GM21723 (cell line): Measurements from ENCODE around the gene CFAP68.
"Not testable (repeated sequence)": the region's sequence is repeated elsewhere in the genome, so short reads cannot be mapped to it uniquely, and the experiment has no call there.

Source experiments
- ATAC-seq: cut with Tn5 transposase; IDR thresholded peaks from one replicate; pipeline ENCODE4 v1.9.1; 2021; ENCODE audit warnings: mild to moderate bottlenecking, moderate library complexity; ENCODE audit not compliant: unreplicated experiment

The CFAP68 gene

DNA sequence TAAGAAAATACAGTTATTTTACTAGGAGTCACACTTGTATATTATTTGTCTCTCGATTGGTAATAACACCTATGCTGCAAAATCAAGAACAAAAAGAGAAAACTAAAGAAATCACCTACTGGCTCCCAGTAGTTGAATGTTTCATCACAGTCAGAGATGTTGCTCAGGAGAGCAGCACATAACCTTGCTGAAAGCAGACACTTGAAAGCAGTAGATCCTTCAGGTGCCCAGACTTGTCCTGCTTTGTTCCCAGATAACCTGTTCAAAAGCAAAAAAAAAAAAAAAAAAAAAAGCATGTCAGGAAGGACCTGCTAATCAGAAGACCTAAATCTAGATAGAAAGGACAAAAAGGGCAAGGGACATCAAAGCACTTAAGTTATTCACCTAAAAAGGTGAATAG, 9.2 kb upstream of the CFAP68 start:
- ATAC-seq: no peak

DNA sequence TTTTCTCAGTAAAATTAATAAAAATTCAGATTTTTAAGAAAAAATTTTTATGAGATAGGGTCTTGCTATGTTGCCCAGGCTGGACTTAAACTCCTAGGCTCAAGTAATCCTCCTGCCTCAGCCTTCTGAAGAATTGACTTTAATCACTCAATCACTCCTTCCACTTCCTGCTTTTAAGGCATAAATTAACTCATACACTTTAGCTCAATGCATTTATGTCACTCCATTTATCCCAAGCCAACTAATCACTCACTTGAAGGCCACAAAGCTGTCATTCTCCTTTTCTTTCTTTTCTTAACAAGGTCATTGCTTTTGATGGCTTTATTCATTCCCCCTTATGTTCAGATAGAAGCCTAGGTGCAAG, 8.8 kb upstream of the CFAP68 start:
- peak; percentile 24 for ATAC-seq

GRCh38 chr11:111870886-111871692, 8.3 kb upstream of the CFAP68 start, which contains the start of gene ALG9:
ALG9 (minus strand) TSS chr11:111871581; CDS start chr11:111871482, 99 bp downstream.
- peak; percentile 88 for ATAC-seq

GRCh38 chr11:111871693-111872161, 7.6 kb upstream of the CFAP68 start:
- ATAC-seq: no peak

DNA sequence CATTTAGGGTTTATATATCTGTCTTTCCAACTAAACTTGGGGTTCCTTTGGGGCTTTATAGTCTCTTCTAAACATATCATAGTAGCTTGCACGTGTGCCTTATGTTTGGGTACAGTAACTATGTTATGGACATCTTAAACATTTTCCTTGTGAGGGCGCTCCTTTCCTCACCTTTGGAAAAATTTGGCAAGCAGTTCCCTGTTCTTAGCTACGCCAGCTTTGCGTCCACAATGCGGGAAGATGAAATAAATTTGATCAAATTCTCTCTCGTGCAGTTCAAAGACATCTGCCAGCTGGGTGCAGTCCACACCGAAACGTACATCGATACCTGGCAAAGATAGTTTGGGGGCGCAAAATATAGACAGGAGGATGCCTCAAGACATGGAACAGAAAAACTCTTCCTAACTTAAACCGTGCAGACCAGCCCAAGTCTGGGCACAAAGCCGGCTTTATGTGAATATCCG, 924 bp upstream of the CFAP68 start:
- ATAC-seq: peak; percentile 21

GRCh38 chr11:111879637-111879960, 258 bp downstream of the CFAP68 start:
- ATAC-seq: peak; percentile 2

GRCh38 chr11:111882202-111882601, 2.9 kb downstream of the CFAP68 start:
- ATAC-seq: no peak

- ATAC-seq: not testable (repeated sequence)
Observed at GRCh38 chr11:111885053-111885452, 5.7 kb downstream of the CFAP68 start.

- ATAC-seq: no peak
Observed at GRCh38 chr11:111886032-111886431, 6.7 kb downstream of the CFAP68 start.

- no peak for ATAC-seq
Observed at GRCh38 chr11:111886844-111887243, 7.5 kb downstream of the CFAP68 start.

DNA sequence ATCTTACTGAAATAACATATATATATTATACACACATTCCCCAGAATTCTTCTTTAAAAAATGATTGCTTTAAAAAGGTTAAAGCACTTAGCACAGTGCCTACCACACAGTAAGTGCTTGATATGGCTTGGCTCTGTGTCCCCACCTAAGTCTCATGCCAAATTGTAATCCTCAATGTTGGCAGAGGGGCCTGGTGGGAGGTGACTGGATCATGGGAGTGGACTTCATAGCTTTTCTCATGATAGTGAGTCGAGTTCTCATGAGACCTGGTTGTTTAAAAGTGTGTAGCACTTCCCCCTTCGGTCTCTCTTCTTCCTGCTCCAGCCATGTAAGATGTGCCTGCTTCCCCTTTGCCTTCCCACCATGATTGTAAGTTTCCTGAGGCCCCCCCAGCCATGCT, 26.1 kb downstream of the CFAP68 start:
- ATAC-seq: no peak

- no peak for ATAC-seq
Observed at GRCh38 chr11:111906680-111907079, 27.3 kb downstream of the CFAP68 start.

DNA sequence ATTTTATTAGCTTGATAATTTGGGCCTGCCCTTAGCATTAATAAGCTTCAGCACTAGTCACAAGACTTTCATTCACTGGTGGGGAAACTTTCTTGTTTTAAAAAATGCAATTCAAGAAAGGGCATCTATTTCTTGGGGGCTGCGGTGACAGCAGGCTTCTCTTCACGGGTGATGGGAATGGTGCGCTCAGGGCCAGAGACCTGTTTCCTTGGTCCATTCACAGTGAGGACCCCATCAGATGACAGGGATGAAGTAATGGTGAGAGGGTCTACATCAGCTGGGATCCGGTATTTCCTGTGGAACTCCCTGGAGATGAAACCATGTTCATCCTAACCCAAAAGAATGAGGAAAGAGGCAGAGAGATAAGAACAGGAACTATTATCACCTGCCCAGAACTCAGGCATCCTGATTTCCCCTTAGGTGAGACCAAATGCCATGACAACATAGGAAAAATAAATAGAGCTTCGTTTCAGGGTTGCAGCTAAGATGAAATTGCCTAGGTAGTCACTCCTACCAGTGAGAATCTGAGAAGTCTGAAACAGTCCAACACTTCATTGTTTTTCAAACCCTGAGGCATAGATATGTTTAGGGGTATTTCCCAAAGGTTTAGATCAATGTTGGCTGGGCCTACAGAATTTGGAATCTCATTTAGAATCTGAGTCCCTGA, 29.4 kb downstream of the CFAP68 start:
- no peak for ATAC-seq

DNA sequence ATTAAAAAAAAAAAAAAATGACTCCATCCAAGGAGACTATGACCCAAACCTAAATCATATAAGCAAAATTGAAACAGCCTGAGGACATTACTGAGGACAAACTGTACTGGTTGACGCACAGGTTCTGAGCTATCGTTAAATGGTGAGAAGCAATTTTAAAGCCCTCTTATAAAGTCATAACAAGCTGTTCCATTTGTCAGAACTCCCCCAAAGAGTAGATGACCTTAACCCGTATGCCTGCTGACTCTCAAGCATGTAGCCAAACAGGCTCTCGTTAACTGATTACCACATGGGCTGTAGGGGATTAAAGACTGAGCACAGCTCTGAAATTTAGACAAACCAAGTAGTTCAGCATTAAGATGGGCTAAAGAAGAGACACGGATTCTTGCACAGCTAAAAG, 30.0 kb downstream of the CFAP68 start:
- ATAC-seq: no peak

GRCh38 chr11:111910676-111911562, 31.6 kb downstream of the CFAP68 start:
- ATAC-seq: no peak

DNA sequence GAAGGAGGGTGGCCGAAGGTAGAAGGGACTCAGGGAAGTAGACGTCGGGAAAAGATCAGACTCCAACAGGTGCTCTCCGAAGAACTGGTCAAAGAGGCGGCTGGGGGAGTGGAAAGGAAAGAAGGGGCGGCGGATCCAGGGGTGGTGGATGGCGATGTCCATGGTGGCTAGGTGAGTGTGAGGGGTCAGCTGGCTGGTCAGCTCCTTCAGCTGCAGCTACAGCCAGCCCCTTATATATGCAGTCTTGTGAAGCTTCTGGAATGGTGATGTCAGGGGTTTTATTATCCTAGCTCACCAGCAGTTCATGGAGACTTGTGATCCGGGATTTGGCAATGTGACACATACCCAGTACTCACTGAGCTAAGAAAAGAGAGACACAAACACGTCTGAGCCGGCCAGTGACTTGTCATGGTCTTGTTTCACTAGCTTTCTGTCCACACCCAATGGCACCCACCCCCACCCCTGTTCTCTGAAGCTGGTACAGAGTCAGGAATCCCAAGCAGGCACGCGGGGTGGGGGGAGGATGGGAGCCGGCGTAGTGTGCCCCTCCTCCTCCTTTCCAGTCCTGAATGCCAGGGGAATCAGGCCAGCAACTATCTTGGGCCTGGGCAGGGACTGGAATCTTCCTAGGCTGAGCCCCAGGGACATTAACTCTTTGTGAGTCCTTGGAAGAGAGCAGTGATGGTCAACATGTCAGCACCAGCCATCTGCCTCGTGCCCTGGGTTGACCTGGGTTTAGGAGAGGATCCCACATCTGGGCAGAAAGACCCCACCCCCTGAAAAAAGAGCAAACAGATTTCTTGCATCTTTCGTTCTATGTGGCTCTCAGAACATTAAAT, 32.4 kb downstream of the CFAP68 start, which contains the start of gene CRYAB:
Gene CRYAB, minus strand, starts transcription at position 208 of the 839 bp plus-strand sequence. Its CDS starts 46 bp downstream, at position 162.
- ATAC-seq: no peak

GRCh38 chr11:111912535-111912934, 33.2 kb downstream of the CFAP68 start, which contains the start of gene HSPB2:
HSPB2 (plus strand) TSS chr11:111912734; CDS start chr11:111912830, 96 bp downstream.
- no peak for ATAC-seq

DNA sequence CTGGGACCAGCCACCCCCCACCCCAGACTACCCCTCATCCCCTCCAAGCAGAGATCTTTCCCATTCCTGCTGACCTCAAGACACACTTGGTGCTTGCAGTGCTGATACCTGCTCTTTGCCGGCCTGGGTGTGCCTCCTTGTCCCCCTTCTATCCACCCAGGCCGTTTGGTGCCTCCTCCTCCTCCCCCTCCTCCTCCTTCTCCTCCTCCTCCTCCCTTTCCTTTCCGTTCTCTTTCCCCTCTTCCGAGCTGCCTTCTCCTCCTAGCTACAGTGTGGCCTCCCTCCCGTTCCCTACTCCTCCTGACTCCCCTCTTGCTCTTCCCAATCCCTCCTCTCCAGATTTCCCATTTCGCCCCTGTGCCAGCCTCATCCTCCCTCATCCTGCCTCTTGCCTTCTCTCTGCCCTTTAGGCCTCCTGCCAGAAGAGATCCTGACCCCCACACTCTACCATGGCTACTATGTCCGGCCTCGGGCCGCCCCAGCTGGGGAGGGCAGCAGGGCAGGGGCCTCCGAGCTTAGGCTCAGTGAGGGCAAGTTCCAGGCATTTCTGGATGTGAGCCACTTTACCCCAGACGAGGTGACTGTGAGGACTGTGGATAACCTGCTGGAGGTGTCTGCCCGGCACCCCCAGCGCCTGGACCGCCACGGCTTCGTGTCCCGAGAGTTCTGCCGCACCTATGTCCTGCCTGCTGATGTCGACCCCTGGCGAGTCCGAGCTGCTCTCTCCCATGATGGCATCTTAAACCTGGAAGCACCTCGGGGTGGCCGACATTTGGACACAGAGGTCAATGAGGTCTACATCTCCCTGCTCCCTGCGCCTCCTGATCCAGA, 33.9 kb downstream of the CFAP68 start:
- ATAC-seq: no peak

DNA sequence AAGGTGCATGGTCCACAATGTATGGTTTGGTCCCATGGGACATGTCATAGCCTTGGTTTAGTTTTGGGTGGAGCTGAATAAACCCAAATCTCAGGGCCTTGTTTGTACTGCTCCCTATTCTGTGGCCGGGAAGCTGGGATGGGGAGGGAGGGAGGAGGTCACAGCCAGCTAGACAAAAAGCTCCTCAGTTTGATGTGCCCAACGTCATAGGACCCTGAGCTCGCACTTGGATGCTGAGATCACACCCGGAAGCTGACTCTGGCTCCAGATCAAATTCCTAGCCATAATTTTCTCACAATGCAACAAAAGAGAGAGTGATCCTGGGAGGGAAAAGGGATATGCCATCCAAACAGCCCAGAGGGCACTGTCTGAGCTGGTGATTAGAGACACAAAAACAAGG, 34.7 kb downstream of the CFAP68 start:
- no peak for ATAC-seq
